Endothelial cell of umbilical vein (primary cell): Measurements from ENCODE around the gene UEVLD. TPM values are rescaled to one million over a fixed set of nuclear protein-coding genes. Genes with fewer than 3 reads are reported as not detected.

Experiments used
- BruUV-seq: library from RNA; stranded (reverse); fragments of 400-500 nt; replicated peaks from 2 replicates; lab custom pipeline; 2021; lab: Mats Ljungman, UMichigan
- CTCF ChIA-PET: fragments of 300-600, 350-600 bp; sonication (Branson Sonifier 250); formaldehyde crosslinking; loops from one replicate; lab custom pipeline; 2021; ENCODE audit warnings: antibody characterized with exemption, inconsistent platforms; lab: Charles Lee
- POLR2A ChIA-PET: fragments of 300-600, 350-600 bp; sonication (Branson Sonifier 250); formaldehyde crosslinking; loops from one replicate; lab custom pipeline; 2021; ENCODE audit warnings: antibody characterized with exemption, inconsistent platforms; lab: Charles Lee
- DNase-seq: peaks from one replicate; pipeline ENCODE4 v3.0.0-alpha.2; 2011; ENCODE audit warnings: low read depth, low spot score
- FAIRE-seq: peaks from 2 replicates; lab custom pipeline; 2011; peaks lifted over from hg19 to GRCh38; lab: Jason Lieb, UNC
- H2AFZ ChIP-seq: 2 replicates; pipeline ENCODE4 v1.6.0; 2012; ENCODE audit warnings: low read depth, low read length, control low read depth, inconsistent platforms
- H3K27ac ChIP-seq: 2 replicates; pipeline ENCODE4 v1.5.1; 2011; ENCODE audit warnings: low read depth, mild to moderate bottlenecking, control low read depth, low read length, moderate library complexity; ENCODE audit not compliant: insufficient read depth
- H3K27me3 ChIP-seq, 2 experiments: 2 replicates each; pipeline versions ENCODE4 v1.6.0 to v1.6.1; 2011; ENCODE audit warnings: low read length in 2 of 2, mixed read lengths in 1 of 2; ENCODE audit not compliant: control insufficient read depth in 2 of 2, insufficient read depth in 2 of 2
- H3K36me3 ChIP-seq, 2 experiments: 2 replicates in 1 of 2; 3 replicates in 1 of 2; pipeline ENCODE4 v1.5.1; 2011; ENCODE audit warnings: low read length in 2 of 2, mild to moderate bottlenecking in 1 of 2, moderate library complexity in 1 of 2; ENCODE audit not compliant: control insufficient read depth in 2 of 2, insufficient read depth in 2 of 2; ENCODE audit errors: extremely low read depth in 1 of 2
- H3K4me1 ChIP-seq: 3 replicates; pipeline ENCODE4 v1.5.1; 2011; ENCODE audit warnings: mild to moderate bottlenecking, low read length; ENCODE audit not compliant: control insufficient read depth, insufficient read depth; ENCODE audit errors: extremely low read depth
- H3K4me2 ChIP-seq: 2 replicates; pipeline ENCODE4 v1.6.1; 2011; ENCODE audit warnings: low read length, control low read depth, mixed read lengths; ENCODE audit not compliant: insufficient read depth
- H3K4me3 ChIP-seq, 3 experiments: fragments of 200-600 bp in 1 of 3; sonication (generic), shearing (Covaris generic) in 1 of 3; replicated peaks in 1 of 3; 2 replicates each; pipeline ENCODE4 v1.5.1; 2011 to 2016; ENCODE audit warnings: control low read depth in 3 of 3, low read length in 3 of 3, mild to moderate bottlenecking in 2 of 3, inconsistent platforms in 1 of 3, low read depth in 1 of 3, moderate library complexity in 1 of 3; ENCODE audit not compliant: insufficient read depth in 1 of 3
- H3K79me2 ChIP-seq: 2 replicates; pipeline ENCODE4 v1.6.0; 2012; ENCODE audit warnings: low read length, inconsistent platforms; ENCODE audit not compliant: control insufficient read depth, insufficient read depth
- H3K9ac ChIP-seq: replicated peaks from 2 replicates; pipeline ENCODE3; 2011; ENCODE audit warnings: low read length, control low read depth; ENCODE audit not compliant: insufficient read depth; ENCODE audit errors: extremely low read depth
- H3K9me1 ChIP-seq: replicated peaks from 3 replicates; pipeline ENCODE4 v1.6.0; 2011; ENCODE audit warnings: mild to moderate bottlenecking, low read length; ENCODE audit not compliant: control insufficient read depth, insufficient read depth; ENCODE audit errors: extremely low read depth
- H3K9me3 ChIP-seq: replicated peaks from 2 replicates; pipeline ENCODE4 v1.5.1; 2012; ENCODE audit warnings: low read length, inconsistent platforms; ENCODE audit not compliant: control insufficient read depth, insufficient read depth
- H4K20me1 ChIP-seq: replicated peaks from 2 replicates; pipeline ENCODE3; 2011; ENCODE audit warnings: mild to moderate bottlenecking, low read length; ENCODE audit not compliant: control insufficient read depth, insufficient read depth; ENCODE audit errors: extremely low read depth
- CTCF ChIP-seq, 2 donors: IDR thresholded peaks; 1 replicate in 1 of 2; 2 replicates in 1 of 2; pipeline ENCODE4 v1.5.1; 2011; ENCODE audit warnings: low read length in 2 of 2, mild to moderate bottlenecking in 2 of 2, moderate library complexity in 2 of 2, control low read depth in 1 of 2, inconsistent platforms in 1 of 2, low read depth in 1 of 2; ENCODE audit not compliant: insufficient read depth in 1 of 2; ENCODE audit errors: extremely low read depth in 1 of 2
- EZH2 ChIP-seq: IDR thresholded peaks from 2 replicates; pipeline ENCODE4 v1.6.1; 2012; ENCODE audit warnings: borderline replicate concordance, low read depth, mild to moderate bottlenecking, moderate library complexity, low read length, inconsistent platforms; ENCODE audit not compliant: severe bottlenecking
- FOS ChIP-seq: IDR thresholded peaks from 2 replicates; pipeline ENCODE4 v1.6.1; 2011; ENCODE audit warnings: mild to moderate bottlenecking, low read length, moderate library complexity, borderline replicate concordance; ENCODE audit not compliant: insufficient read depth
- GATA2 ChIP-seq: IDR thresholded peaks from 2 replicates; pipeline ENCODE4 v1.7.0; 2011; ENCODE audit warnings: low read depth, mild to moderate bottlenecking, moderate library complexity, mixed read lengths, low read length; ENCODE audit not compliant: insufficient read length, insufficient read depth
- JUN ChIP-seq: IDR thresholded peaks from 2 replicates; pipeline ENCODE4 v1.6.1; 2011; ENCODE audit warnings: borderline replicate concordance, low read depth; ENCODE audit not compliant: insufficient read length, insufficient read depth
- MAX ChIP-seq: IDR thresholded peaks from 2 replicates; pipeline ENCODE4 v1.6.1; 2011; ENCODE audit not compliant: insufficient read depth, insufficient read length
- MYC ChIP-seq: IDR thresholded peaks from one replicate; pipeline ENCODE4 v1.6.1; 2011; ENCODE audit warnings: mild to moderate bottlenecking, low read depth, low read length
- POLR2A ChIP-seq: IDR thresholded peaks from 2 replicates; pipeline ENCODE4 v1.6.1; 2012; ENCODE audit warnings: low read depth, mild to moderate bottlenecking, control low read depth, low read length
- POLR2AphosphoS5 ChIP-seq: IDR thresholded peaks from 2 replicates; pipeline ENCODE4 v1.6.1; 2012; ENCODE audit warnings: low read depth, mild to moderate bottlenecking, control low read depth, low read length, moderate library complexity; ENCODE audit not compliant: insufficient read depth
- dilution Hi-C: fragments of 300-500 bp; cut with MboI; formaldehyde crosslinking; loops from one replicate; pipeline ENCODE4 v1.15.0; 2019; ENCODE audit warnings: low sequenced_read_pairs; ENCODE audit not compliant: extremely low pct_ligation_motif_present
- intact Hi-C: fragments of 100-400 bp; cut with micrococcal nuclease; formaldehyde crosslinking; loops from one replicate; pipeline ENCODE4 v1.10.0; 2022
- polyA plus RNA-seq, 4 experiments: library from polyadenylated mRNA; depleted of rRNA in 3 of 4; stranded (reverse) in 3 of 4; unstranded in 1 of 4; fragments of >200 nt; gene quantifications; 2 replicates each; pipeline versions ENCODE4 v1.2.1 to v1.2.3, GENCODE V29; 2011 to 2012; ENCODE audit warnings: missing spikeins in 1 of 4
- total RNA-seq: library from RNA; stranded (reverse); gene quantifications from 2 replicates; pipeline ENCODE4 v1.2.3, GENCODE V29; 2021

Gene UEVLD
- total and polyA plus RNA-seq, 2 donors (not counting 3 experiments of a cell fraction or from before 2014, with no cell fraction given): 9.2 to 19.1 TPM

- dilution Hi-C loops (no loop called here), intact Hi-C loops (no loop called here)
- no peak for TF ChIP-seq POLR2AphosphoS5
- TF ChIP-seq POLR2A: no peak
- TF ChIP-seq GATA2: no peak
- TF ChIP-seq CTCF (IDR thresholded peaks at IDR 0.05; ENCODE audit: extremely low read depth in 1 of 2, insufficient read depth in 1 of 2, low read depth in 1 of 2, low read length in 2 of 2): no peak
- no peak for TF ChIP-seq MYC
- TF ChIP-seq EZH2: no peak
- TF ChIP-seq MAX: no peak
- no peak for TF ChIP-seq FOS
- TF ChIP-seq JUN: no peak
- ChIA-PET CTCF (interaction anchor here (1.2 to 2.1 kb wide), 3 partner anchors 10 to 14 kb away, joined by 3 to 9 read pairs (median 3); no protein-coding TSS in a partner anchor), POLR2A (no interaction called here)
- no TSS peak for BruUV-seq
- H3K27me3 ChIP-seq: no peaks in the 10 kb centered on the region
- H3K9me3 ChIP-seq: no peaks in the 10 kb centered on the region
- peaks cover 27% of the 10 kb centered on the region for H3K79me2 ChIP-seq
- DNase-seq: no peak
- H3K36me3 ChIP-seq: peaks cover 10 to 17% of the 10 kb centered on the region in 2 experiments
- H3K4me2 ChIP-seq: no peak overlapping the region
- FAIRE-seq: no peak
- peaks cover 3% of the 10 kb centered on the region for H4K20me1 ChIP-seq
- H3K27ac ChIP-seq: no peak overlapping the region
- no peak overlapping the region for H2AFZ ChIP-seq
- H3K9me1 ChIP-seq: no peaks in the 10 kb centered on the region
- H3K9ac ChIP-seq: no peak overlapping the region
- no peak overlapping the region for H3K4me3 ChIP-seq
- H3K4me1 ChIP-seq: peaks cover 5% of the 10 kb centered on the region
Observed at GRCh38 chr11:18614667-18615066, 26.1 kb upstream of the UEVLD start.
